C4-2B (cell line): ENCODE data around the gene PPM1L.

ENCODE experiments used
- H3K27ac ChIP-seq: fragments of 450-650 bp; 2 replicates; pipeline ENCODE4 v1.5.1; 2017
- ZFX ChIP-seq: fragments of 450-650 bp; IDR thresholded peaks from 2 replicates; pipeline ENCODE4 v1.6.1; 2017
- TF ChIP-seq, protein P1 (sequence below): fragments of 450-650 bp; conservative IDR thresholded peaks from 2 replicates; pipeline ENCODE4 v1.5.1; 2017; ENCODE audit warnings: mild to moderate bottlenecking

Gene PPM1L

DNA sequence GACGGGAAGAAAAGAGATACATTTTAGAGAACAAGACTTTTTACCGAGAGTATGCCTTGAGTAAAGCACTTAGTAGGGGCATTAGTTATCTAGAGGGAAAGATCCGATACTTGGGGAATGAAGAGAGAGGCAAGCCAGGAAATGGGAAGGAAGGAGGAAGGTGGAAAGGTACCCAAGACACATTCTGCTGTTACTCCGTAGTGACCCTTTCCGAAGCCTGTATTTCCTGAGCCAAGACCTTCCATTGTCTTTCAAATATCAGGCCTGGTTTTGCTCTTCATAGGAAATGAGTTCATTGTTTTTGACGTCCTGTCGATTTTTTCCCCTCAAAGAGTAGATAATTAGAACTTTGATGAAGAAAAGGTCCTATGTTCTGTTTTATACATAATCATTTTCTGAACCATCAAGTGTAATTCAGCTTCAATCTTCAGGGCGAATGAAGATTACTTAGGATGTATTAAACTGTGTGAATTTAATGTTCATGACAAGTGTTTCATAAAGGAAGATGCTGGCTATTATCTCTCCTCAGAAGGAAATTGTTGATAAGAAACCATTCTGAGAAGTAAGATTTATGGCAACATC, 95.7 kb downstream of the PPM1L start:
- no peak for TF ChIP-seq ZFX
- TF ChIP-seq, protein P1, sequence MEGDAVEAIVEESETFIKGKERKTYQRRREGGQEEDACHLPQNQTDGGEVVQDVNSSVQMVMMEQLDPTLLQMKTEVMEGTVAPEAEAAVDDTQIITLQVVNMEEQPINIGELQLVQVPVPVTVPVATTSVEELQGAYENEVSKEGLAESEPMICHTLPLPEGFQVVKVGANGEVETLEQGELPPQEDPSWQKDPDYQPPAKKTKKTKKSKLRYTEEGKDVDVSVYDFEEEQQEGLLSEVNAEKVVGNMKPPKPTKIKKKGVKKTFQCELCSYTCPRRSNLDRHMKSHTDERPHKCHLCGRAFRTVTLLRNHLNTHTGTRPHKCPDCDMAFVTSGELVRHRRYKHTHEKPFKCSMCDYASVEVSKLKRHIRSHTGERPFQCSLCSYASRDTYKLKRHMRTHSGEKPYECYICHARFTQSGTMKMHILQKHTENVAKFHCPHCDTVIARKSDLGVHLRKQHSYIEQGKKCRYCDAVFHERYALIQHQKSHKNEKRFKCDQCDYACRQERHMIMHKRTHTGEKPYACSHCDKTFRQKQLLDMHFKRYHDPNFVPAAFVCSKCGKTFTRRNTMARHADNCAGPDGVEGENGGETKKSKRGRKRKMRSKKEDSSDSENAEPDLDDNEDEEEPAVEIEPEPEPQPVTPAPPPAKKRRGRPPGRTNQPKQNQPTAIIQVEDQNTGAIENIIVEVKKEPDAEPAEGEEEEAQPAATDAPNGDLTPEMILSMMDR: no peak
- no peak overlapping the region for H3K27ac ChIP-seq

DNA sequence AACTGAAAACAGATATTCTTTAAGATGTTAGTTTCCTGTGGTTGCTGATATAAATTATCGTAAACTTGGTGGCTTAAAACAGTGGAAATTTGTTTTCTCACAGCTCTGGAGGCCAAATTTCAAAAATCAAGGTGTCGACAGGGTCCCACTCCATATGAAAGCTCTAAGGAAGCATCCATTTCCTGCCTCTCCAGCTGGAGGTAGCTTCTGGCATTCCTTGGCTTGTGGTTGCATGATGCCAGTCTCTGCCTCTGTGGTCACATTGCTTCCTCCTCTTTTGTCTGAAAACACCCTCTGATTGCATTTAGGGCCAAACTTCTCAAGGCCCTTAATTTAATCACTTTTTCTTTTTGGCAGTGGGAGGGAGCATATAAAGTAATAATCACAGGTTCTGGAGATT, 96.8 kb downstream of the PPM1L start:
- H3K27ac ChIP-seq: no peak overlapping the region
- TF ChIP-seq, protein P1: no peak
- no peak for TF ChIP-seq ZFX

DNA sequence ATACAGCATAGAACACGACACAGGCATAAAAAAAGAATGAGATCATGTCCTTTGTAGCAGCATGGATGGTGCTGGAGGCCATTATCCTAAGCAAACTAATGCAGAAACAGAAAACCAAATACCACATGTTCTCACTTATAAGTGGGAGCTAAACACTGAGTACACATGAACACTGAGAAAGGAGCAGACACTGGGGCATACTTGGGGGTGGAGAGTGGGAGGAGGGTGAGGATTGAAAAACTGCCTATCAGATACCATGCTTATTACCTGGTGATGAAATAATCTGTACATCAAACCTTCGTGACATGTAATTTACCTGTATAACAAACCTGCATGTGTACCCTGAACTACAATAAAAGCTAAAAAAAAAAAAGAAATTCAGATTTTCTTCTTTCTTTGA, 100.4 kb downstream of the PPM1L start:
- TF ChIP-seq, protein P1: no peak
- no peak for TF ChIP-seq ZFX
- H3K27ac ChIP-seq: no peak overlapping the region

DNA sequence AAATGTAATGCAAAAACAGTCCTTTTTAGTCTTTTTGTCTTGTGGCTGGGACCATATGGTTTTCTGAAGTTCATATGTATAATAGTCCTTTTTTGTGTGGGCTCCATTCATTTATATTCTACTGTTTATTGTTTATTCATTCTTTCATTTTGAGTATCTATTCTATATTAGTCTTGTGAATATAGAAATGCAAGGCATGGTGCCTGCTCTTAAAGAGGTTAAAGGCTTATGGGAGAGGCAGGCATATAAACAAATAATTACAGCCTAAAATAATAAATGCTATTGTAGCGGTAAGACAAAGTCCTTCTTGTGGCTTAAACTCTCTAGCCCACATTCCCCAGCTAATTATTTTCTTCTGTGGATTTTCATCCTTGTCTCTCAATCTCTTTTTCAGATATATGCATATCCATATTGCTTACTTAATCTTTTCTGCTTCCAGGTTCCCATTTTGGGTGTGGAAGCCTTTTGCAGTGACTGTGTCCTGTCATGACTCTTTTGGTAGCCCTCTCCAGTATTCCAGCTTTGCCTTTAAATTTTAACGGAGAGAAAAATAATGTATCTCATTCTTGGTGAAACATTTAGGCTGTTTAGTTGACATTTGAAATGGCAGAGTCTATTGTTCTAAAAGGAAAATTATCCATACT, 101.6 kb downstream of the PPM1L start:
- no peak for TF ChIP-seq ZFX
- TF ChIP-seq, protein P1: no peak
- no peak overlapping the region for H3K27ac ChIP-seq

DNA sequence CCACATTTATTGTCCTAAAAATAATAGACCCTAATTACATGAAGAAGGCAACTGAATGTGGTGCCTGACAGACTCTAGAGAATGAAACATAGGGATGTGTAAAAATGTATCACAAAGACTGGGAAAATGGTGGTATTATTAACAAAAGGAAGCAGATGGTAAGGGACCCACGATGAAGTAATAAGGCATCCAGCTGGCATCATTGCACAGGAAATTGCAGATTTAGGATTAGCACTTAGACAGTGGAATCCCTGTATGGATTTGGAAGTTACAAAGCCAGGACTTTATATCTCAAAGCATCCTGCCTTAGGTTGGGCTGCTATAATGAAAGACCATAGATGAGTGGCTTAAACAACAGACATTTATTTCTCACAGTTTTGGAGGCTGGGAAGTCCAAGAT, 104.3 kb downstream of the PPM1L start:
- TF ChIP-seq ZFX: no peak
- TF ChIP-seq, protein P1: no peak
- H3K27ac ChIP-seq: no peak overlapping the region

DNA sequence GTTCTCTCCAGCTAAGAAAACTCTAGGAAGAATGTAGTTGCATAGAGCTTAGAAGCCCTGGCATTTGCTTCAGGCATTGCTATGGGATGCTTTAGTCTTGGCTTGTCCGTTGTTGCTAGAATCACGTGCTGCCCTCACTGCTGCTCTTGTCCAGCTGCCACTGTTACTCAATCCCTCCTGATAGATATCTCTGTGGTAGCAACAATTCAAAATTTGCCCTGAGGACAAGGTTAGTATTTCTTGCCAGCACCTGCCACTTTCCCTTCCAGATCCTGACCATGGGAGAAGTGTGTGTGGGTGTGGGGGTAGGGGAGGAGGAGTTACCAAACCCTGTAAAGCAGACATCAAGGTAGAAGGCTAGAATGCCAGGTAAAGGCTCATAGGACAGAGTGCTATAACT, 113.8 kb downstream of the PPM1L start:
- H3K27ac ChIP-seq: no peak overlapping the region
- TF ChIP-seq ZFX: no peak
- TF ChIP-seq, protein P1: no peak

DNA sequence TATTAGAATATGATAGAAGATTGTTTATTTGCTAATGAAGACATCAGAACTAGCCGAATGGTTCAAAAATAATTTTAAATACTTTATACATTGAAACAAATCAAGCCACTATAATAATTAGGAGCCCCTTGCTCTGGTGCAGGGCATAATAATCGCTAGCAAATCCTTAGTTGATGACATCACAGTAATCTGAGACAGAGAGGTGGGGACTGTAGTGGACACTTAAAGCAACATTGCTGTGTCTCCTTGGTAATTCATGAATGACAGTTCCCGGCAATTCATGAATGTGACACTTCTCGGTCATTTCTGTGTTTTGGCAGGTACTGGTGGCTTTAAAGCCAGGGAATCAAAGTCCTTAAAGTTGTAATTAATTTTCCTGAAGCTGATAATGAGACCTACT, 114.3 kb downstream of the PPM1L start:
- TF ChIP-seq, protein P1: no peak
- TF ChIP-seq ZFX: no peak
- H3K27ac ChIP-seq: no peak overlapping the region
